Measurements from ENCODE around the gene ADM. TPM values are rescaled to one million over a fixed set of nuclear protein-coding genes. Genes with fewer than 3 reads are reported as not detected.

The ADM gene
- total and polyA plus RNA-seq, 4 donors, result 9.7 to 33.1 (median 22.7) TPM

DNA sequence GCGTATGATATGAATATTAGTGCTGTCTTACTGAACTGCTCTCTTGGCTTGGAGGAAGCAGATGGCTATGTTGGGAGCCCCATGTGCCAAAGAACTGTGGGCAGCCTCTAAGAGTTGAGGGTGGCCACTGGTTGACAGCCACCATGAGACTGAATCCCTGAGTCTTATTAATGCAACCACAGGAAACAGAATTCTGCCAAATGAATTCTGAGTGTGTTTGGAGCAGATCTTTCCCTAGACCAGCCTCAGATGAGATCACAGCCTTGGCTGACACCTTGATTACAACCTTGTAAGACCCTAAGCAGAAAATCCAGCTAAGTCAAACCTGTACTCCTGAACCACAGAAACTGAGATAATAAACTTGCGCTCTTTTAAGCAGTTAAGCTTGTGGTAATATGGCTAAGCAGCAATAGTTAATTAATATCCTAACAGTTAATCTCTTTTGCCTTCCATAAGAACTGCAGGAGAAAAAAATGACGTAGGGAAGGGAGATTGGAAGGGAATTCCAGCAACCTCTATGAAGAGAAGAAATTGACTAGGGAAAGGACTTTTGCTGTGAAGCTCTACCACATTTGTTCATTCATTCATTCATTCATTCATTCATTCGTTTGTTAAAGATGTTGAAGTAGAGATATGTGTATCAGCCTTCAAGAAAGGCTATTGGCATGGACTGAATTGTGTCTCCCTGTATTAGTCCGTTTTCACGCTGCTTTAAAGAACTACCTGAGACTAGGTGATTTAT is 26.8 kb downstream of the ADM start:
- Histone ChIP-seq H3K36me3 (ENCODE audit: control insufficient read depth in 4 of 4, insufficient read depth in 3 of 4, low read depth in 1 of 4, low read length in 3 of 4) (no peaks in the 10 kb centered on the region), H3K9ac (ENCODE audit: low read depth in 1 of 2, low read length in 2 of 2) (no peak overlapping the region), H3K27me3 (ENCODE audit: control insufficient read depth in 4 of 4, insufficient read depth in 4 of 4, low read length in 3 of 4) (no peaks in the 10 kb centered on the region), H3K9me3 (ENCODE audit: control insufficient read depth in 4 of 4, low read length in 3 of 4) (no peaks in the 10 kb centered on the region), H3K4me1 (ENCODE audit: control insufficient read depth in 4 of 4, insufficient read depth in 4 of 4, low read length in 3 of 4) (peaks cover 4 to 13% (median 9%) of the 10 kb centered on the region in 4 donors), H3K4me3 (ENCODE audit: low read depth in 1 of 3, low read length in 3 of 3) (no peak overlapping the region), H3K27ac (ENCODE audit: low read depth in 1 of 2, low read length in 2 of 2) (no peak overlapping the region)
- WGBS, result 89% methylated on average over 6 of the region's 6 CpGs
- TF ChIP-seq, protein P1, sequence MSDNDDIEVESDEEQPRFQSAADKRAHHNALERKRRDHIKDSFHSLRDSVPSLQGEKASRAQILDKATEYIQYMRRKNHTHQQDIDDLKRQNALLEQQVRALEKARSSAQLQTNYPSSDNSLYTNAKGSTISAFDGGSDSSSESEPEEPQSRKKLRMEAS (IDR thresholded peaks at IDR 0.05), result no peak
- TF ChIP-seq, protein P2, sequence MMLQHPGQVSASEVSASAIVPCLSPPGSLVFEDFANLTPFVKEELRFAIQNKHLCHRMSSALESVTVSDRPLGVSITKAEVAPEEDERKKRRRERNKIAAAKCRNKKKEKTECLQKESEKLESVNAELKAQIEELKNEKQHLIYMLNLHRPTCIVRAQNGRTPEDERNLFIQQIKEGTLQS (IDR thresholded peaks at IDR 0.05), result no peak
- TF ChIP-seq HNF4G (IDR thresholded peaks at IDR 0.05), result no peak
- TF ChIP-seq EGR1 (IDR thresholded peaks at IDR 0.05; ENCODE audit: low read depth in 2 of 2), result no peak
- TF ChIP-seq, protein P3, sequence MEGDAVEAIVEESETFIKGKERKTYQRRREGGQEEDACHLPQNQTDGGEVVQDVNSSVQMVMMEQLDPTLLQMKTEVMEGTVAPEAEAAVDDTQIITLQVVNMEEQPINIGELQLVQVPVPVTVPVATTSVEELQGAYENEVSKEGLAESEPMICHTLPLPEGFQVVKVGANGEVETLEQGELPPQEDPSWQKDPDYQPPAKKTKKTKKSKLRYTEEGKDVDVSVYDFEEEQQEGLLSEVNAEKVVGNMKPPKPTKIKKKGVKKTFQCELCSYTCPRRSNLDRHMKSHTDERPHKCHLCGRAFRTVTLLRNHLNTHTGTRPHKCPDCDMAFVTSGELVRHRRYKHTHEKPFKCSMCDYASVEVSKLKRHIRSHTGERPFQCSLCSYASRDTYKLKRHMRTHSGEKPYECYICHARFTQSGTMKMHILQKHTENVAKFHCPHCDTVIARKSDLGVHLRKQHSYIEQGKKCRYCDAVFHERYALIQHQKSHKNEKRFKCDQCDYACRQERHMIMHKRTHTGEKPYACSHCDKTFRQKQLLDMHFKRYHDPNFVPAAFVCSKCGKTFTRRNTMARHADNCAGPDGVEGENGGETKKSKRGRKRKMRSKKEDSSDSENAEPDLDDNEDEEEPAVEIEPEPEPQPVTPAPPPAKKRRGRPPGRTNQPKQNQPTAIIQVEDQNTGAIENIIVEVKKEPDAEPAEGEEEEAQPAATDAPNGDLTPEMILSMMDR (IDR thresholded peaks at IDR 0.05; ENCODE audit: low read depth, low read length, missing input control), result no peak
- no peak for TF ChIP-seq HNF4A (conservative IDR thresholded peaks at IDR 0.05)
- no peak for TF ChIP-seq FOXA1 (IDR thresholded peaks at IDR 0.05)
- TF ChIP-seq FOXA2 (IDR thresholded peaks at IDR 0.05), result no peak
- TF ChIP-seq JUND (IDR thresholded peaks at IDR 0.05), result no peak
- TF ChIP-seq YY1 (IDR thresholded peaks at IDR 0.05), result no peak
- TF ChIP-seq, protein P4, sequence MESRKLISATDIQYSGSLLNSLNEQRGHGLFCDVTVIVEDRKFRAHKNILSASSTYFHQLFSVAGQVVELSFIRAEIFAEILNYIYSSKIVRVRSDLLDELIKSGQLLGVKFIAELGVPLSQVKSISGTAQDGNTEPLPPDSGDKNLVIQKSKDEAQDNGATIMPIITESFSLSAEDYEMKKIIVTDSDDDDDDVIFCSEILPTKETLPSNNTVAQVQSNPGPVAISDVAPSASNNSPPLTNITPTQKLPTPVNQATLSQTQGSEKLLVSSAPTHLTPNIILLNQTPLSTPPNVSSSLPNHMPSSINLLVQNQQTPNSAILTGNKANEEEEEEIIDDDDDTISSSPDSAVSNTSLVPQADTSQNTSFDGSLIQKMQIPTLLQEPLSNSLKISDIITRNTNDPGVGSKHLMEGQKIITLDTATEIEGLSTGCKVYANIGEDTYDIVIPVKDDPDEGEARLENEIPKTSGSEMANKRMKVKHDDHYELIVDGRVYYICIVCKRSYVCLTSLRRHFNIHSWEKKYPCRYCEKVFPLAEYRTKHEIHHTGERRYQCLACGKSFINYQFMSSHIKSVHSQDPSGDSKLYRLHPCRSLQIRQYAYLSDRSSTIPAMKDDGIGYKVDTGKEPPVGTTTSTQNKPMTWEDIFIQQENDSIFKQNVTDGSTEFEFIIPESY (IDR thresholded peaks at IDR 0.05), result no peak
- no peak for TF ChIP-seq RXRA (IDR thresholded peaks at IDR 0.05)
- no peak for TF ChIP-seq NR2F2 (IDR thresholded peaks at IDR 0.05)
- TF ChIP-seq SP1 (IDR thresholded peaks at IDR 0.05), result no peak
- no peak for TF ChIP-seq TAF1 (conservative IDR thresholded peaks at IDR 0.05)
- no peak for DNase-seq (ENCODE audit: low spot score)

DNA sequence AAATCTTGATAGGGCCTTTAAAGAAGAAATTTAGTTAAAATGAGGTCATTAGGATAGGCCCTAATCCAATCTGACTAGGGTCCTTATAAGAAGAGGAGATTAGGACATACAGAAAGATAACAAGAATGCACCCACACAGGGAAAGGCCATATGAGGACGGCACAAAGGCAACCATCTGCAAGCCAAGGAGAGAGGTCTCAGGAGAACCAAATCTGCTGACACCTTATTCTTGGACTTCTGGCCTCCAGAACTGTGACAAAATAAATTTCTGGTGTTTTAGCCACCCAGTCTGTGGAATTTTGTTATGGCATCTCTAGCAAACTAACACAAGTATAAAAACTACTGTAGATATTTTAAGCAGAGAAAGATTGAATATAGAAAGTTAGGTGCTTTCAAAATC is 28.6 kb downstream of the ADM start:
- no peaks in the 10 kb centered on the region for H3K36me3 ChIP-seq (ENCODE audit: control insufficient read depth in 4 of 4, insufficient read depth in 3 of 4, low read depth in 1 of 4, low read length in 3 of 4)
- DNase-seq (ENCODE audit: low spot score), result no peak
- TF ChIP-seq, protein P1 (IDR thresholded peaks at IDR 0.05), result no peak
- TF ChIP-seq HNF4G (IDR thresholded peaks at IDR 0.05), result no peak
- TF ChIP-seq, protein P4 (IDR thresholded peaks at IDR 0.05), result no peak
- TF ChIP-seq EGR1 (IDR thresholded peaks at IDR 0.05; ENCODE audit: low read depth in 2 of 2), result no peak
- no peaks in the 10 kb centered on the region for H3K27me3 ChIP-seq (ENCODE audit: control insufficient read depth in 4 of 4, insufficient read depth in 4 of 4, low read length in 3 of 4)
- peaks cover 0 to 2% (median 0%) of the 10 kb centered on the region in 4 donors for H3K4me1 ChIP-seq (ENCODE audit: control insufficient read depth in 4 of 4, insufficient read depth in 4 of 4, low read length in 3 of 4)
- 93% methylated on average over 1 of the region's 1 CpG for WGBS
- H3K4me3 ChIP-seq (ENCODE audit: low read depth in 1 of 3, low read length in 3 of 3), result no peak overlapping the region
- no peak overlapping the region for H3K27ac ChIP-seq (ENCODE audit: low read depth in 1 of 2, low read length in 2 of 2)
- H3K9me3 ChIP-seq (ENCODE audit: control insufficient read depth in 4 of 4, low read length in 3 of 4), result no peaks in the 10 kb centered on the region
- no peak overlapping the region for H3K9ac ChIP-seq (ENCODE audit: low read depth in 1 of 2, low read length in 2 of 2)

Data from liver (tissue), 9 donors.